HCEC 1CT (cell line): ENCODE measurements around the gene SLC25A36.
A peak's percentile ranks its signal among the peaks of the same experiment; 100 is the strongest.
"Not testable (repeated sequence)": the region's sequence is repeated elsewhere in the genome, so short reads cannot be mapped to it uniquely, and the experiment has no call there.

ENCODE experiments used
- DNase-seq: peaks from one replicate; pipeline ENCODE4 v3.0.0-alpha.2; 2017

Gene SLC25A36

DNA sequence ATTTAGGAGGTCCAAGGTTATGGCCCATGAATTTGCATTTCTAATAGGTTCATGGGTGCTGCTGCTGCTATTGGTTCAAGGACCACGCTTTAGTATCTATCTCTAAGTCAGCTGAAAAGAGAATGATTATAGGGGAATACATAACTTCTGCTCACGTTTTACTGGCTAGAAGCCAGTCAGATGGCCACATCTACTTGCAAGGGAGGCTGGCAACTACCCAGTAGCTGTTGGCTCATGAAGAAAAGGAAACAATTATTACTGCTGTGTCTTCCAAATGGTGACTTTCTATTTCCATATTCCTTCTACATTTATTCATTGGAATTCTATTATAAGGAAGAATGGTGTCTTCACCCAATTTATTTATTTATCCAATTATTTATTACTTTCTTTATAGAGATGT, 54.2 kb downstream of the SLC25A36 start:
- no peak for DNase-seq

GRCh38 chr3:141000027-141000663, 58.5 kb downstream of the SLC25A36 start:
- peak; percentile 36 for DNase-seq

DNA sequence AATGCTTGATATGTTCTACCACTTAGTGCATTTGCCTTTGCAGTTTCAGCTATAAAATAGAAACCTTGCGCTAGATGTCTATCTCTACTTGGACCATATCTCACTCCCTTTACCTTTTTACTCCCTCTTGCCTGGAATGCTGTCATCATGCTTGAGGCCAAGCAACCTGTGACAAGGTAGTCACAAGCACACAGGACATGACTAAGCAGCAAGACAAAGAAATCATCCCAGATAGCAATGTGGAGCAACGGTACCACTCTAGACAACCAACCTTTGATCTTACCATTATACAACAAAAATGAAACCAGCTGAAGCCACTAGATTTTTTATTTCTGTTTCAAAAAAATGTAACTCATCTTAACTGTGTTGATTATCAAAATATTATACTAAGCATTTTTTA, 59.0 kb downstream of the SLC25A36 start:
- DNase-seq: no peak

- no peak for DNase-seq
These were observed 64.7 kb downstream of the SLC25A36 start for GRCh38 chr3:141006344-141006743.

DNA sequence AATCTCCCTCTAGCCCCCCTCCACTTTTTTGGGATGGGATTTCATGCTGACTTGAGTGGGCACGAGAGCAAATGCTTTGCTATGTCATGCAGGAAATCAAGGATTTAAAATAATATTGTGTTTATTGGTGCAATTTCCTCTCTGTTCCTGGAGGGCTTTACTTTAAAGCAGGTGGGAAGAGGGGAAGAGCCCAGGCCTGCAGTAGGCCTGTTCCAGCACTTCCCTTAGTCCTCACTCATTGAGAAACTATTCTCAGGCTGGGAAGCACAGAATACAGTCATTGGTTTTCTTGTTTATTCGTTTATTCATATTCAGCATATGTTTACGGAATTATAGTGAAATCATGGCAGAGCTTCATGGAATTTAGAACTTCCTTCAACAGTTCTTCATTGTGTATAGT, 67.9 kb downstream of the SLC25A36 start:
- no peak for DNase-seq

DNA sequence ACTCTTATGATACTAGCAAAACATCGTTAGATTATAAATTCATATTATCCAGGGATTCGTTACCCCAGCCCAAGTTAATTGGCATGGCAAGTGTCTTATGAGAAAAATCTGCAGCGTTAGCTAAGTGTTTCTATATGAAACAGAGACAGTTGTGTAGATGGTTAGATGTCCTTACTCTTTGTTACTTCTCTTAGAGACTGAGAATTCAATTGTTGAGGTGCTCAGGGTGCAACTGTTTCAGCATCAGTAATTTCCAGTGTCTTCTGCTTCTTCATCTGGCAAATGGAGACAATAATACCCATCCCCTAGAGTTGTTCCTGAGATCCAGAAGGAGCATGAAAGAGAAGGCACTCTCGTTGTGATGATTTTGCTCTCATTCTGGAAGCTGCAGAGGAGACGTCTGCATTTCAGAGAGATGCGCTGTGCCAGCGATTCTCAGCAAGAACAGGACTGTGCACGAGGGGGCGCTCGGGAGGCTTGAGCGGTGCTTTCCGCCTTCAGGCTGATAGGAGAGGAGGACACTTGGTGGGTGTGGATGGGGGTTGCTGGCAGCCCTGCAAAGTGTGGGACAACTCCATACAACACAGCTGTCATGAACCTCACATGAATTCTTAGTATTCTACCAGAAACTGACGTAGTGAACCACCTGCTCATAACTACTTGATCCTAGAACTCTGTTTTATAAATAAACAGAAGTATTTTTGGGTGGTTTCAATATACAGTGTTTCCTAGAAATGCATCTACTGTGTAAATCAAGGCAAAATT, 69.8 kb downstream of the SLC25A36 start:
- peak; percentile 40 for DNase-seq

- no peak for DNase-seq
These were observed 70.3 kb downstream of the SLC25A36 start for GRCh38 chr3:141011997-141012262.

- DNase-seq: no peak
These were observed 70.9 kb downstream of the SLC25A36 start for GRCh38 chr3:141012571-141012970.

DNA sequence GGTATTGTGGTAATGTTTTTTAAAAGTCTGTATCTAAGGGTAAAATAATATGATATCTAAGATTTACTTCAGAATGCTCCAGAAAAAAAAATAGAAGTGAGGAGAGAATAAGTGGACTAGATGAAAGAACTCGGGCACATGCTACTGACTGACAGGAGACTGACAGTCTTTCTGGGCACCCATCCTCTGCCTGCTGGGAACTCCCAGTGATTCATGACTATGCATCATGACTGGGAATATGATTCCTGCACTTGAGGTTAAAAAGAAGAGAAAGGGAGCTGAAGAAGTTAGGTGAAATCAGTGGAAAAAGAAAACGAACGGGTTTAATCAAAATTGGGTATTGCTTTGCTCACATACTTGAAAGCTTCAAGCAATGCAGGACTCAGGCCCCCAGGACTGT, 73.8 kb downstream of the SLC25A36 start:
- DNase-seq: no peak

GRCh38 chr3:141017366-141018322, 76.0 kb downstream of the SLC25A36 start:
- DNase-seq: not testable (repeated sequence)

DNA sequence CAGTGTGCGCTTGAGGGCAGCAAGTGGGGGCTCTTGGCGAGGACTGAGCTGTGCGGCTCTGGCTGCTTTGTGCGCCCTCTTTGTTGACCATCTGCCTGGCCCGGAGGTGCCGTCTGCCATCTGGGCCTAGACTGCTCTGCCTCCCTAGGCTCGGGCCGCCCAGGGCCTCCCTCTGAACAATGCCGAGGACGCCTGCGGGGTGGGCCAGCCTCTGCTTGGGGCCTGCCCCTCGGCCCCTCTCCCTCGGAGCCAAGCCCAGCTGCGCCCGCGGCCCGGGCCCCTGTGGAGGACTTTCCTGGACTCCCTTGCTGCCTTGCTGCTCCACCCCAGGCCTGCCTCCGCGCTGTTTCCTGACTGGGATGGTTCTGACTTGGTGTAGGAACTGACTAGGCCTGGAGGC, 77.6 kb downstream of the SLC25A36 start:
- DNase-seq: no peak

DNA sequence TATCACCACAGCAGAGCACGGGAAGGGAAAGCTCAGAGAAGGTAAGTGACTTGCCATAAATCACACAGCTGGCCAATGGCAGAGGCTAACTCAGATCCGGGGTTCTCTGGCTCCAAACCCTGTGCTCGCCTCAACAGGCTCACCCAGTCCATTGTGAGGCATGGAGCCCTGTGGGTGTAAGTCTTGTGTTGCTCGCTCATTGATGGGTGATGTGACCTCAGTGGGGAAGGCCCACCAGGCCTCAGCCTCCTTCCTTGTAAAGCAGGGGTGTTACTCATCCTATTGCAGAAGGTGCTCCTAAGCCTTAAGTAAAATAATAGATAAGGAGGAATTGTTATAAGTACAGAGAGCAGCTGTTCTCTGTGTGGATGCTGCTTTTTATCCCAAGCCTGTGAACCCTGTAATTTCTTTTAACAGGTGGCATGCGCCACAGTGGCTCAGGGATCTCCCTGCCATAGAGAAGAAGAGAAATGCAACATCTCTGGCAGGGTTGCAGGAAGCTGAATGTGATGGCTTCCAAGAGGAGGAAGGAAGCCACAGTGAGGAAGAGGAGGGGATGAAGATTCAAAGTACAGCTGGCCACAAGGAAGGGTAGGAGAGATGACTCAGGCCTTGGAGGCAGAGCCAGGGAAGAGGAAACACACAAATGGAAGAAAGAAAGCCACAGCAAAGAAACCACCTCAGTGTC, 78.7 kb downstream of the SLC25A36 start:
- no peak for DNase-seq

DNA sequence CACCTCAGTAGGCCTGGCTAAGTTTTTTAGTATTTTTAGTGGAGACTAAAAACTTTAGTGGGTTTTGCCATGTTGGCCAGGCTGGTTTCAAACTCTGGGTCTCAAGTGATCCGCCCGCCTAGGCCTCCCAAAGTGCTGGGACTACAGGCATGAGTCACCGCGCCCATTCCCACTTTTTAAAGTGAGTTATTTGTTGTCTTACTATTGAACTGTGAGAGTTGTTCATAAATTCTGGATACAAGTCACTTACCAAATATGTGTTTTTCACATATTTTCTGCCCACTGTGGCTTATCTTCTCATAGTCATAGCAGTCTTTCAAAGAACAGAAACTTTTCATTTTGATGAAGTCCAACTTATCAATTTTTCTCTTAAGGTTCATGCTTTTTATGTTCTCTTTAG, 79.6 kb downstream of the SLC25A36 start:
- DNase-seq: no peak
